Fibroblast of skin of abdomen (primary cell): ENCODE data around the gene ZBED1.
A peak's percentile ranks its signal among the peaks of the same experiment; 100 is the strongest.

Source experiments
- DNase-seq: peaks from one replicate; pipeline ENCODE4 v3.0.0-alpha.2; 2013

Gene ZBED1

GRCh38 chrX:2451501-2452316 is 49.1 kb downstream of the ZBED1 start:
- DNase-seq, result peak; percentile 73

GRCh38 chrX:2450681-2451080 is 50.1 kb downstream of the ZBED1 start:
- DNase-seq, result no peak

DNA sequence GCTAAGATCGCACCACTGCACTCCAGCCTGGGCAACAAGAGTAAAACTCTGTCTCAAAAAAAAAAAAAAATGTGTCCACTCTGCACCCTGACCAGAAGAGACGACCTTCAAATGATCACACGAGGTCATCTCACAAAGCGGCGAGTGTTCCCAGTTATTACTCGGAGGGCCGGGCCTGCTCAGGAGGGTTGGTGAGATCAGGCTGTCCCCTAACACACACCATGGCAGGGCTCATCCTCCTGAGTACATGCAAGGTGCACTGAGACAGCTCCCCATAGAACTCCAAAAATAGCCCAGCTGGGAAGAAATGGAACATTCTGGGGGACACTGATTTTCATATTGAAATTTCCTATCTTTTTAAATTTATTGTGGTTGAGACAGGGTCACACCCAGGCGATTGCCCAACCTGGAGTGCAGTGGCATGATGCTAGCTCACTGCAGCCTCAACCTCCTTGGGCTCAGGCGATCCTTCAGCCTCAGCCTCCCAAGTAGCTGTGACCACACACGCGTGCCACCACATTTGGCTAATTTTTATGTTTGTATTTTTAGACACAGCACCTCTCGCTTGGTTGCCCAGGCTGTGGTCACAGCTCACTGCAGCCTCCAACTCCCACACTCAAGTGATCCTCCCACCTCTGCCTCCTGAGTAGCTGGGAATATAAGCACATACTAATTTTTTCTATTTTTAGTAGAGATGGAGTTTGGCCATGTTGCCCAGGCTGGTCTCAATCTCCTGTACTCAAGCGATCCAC is 51.5 kb downstream of the ZBED1 start:
- no peak for DNase-seq

DNA sequence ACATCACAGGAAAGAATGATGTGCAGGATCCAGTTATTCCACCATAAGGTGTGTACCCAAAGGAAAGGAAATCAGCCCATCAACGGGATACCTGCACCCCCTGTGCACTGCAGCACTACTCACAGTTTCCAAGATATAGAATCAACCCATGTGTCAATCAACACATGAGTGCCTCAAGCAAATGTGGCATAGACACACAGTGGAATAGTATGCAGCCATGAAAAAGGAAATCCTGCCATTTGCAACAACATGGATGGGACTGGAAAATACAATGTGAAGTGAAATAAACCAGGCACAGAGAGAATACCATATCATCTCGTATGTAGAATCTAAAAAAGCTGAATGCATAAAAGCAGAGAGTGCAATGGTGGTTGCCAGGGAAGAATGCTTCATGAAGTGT is 53.3 kb downstream of the ZBED1 start:
- DNase-seq, result no peak

- no peak for DNase-seq
Measured at GRCh38 chrX:2446815-2447214, 54.0 kb downstream of the ZBED1 start.

GRCh38 chrX:2445662-2446623 is 54.8 kb downstream of the ZBED1 start:
- no peak for DNase-seq

DNA sequence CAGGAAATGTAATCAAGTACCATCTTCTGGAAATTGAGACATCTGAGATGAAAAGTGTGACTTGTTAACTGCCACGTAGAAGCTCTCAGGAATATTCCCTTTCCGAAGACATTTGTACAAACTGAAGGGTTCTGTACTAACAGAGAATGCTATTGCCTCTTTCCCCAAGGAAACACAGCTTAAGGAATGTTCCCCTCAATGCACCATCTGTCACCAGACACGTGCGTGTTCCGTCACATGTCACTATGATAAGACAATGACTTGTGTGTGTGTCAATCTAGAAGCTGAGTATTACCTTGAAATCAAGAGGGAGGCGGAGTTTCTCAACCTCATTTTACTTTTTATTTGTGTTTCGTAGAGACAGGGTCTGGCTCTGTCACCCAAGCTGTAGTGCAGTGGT is 58.1 kb downstream of the ZBED1 start:
- DNase-seq, result no peak

DNA sequence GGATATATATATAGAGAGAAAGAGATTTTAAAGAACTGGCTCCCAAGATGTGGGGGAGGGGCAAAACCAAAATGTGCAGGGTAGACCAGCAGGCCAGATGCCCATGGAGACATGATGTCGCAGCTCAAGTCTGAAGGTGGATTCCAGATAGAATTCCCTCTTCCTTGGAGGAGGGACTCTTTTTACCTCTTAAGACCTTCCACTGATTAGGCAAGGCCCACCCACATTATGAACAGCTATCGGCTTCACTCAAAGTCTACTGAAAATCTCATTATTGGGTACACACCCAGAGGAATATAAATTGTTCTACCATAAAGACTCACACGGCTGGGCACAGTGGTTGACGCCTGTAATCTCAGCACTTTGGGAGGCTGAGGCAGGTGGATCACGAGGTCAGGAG is 59.3 kb downstream of the ZBED1 start:
- DNase-seq, result no peak

- no peak for DNase-seq
Measured at GRCh38 chrX:2439613-2440012, 61.2 kb downstream of the ZBED1 start.
